ENCODE data around the gene PITX3.

The PITX3 gene

DNA sequence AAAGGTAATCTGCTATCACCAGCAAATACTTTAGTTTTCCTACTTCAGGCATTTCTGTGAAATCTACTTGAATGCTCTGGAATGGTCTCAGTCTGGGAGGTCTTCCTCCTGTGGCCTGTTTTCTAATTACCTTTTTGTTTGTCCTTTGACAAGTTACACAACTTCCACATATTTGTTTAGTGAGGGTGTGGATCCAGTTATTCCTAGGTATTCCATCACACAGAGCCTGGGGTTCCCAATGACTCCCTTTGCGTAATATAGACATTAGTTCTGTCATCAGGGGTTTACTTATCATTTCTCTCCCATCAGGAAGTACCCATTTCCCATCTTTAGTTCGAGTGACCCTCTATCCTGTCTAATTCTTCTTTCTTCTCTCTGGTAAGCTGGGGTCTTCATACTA, 43.3 kb downstream of the PITX3 start:
- Histone ChIP-seq H3K79me2 (ENCODE audit: insufficient read depth, low read length) (no peaks in the 10 kb centered on the region), H3K4me2 (ENCODE audit: low read length) (no peak overlapping the region), H3K9ac (ENCODE audit: low read length) (no peak overlapping the region), H3F3A (ENCODE audit: insufficient read depth, low read length) (no peaks in the 10 kb centered on the region), H3K27ac (ENCODE audit: low read depth, low read length, poor library complexity, severe bottlenecking) (no peak overlapping the region), H3K4me3 (ENCODE audit: low read depth, low read length, poor library complexity, severe bottlenecking) (no peak overlapping the region), H4K20me1 (ENCODE audit: insufficient read depth, low read length) (no peaks in the 10 kb centered on the region), H2AFZ (ENCODE audit: low read length) (no peak overlapping the region), H3K4me1 (ENCODE audit: insufficient read depth, low read length, severe bottlenecking) (no peaks in the 10 kb centered on the region), H3K9me3 (ENCODE audit: low read length) (no peaks in the 10 kb centered on the region), H3K27me3 (ENCODE audit: insufficient read depth, low read length) (no peaks in the 10 kb centered on the region), H3K36me3 (ENCODE audit: insufficient read depth, low read length) (no peaks in the 10 kb centered on the region), H3K9me2 (ENCODE audit: low read depth, low read length) (no peaks in the 10 kb centered on the region)
- no peak for TF ChIP-seq CTCF (IDR thresholded peaks at IDR 0.05; ENCODE audit: low read length)
- TF ChIP-seq EZH2 (IDR thresholded peaks at IDR 0.05; ENCODE audit: borderline replicate concordance, low read length) = no peak

DNA sequence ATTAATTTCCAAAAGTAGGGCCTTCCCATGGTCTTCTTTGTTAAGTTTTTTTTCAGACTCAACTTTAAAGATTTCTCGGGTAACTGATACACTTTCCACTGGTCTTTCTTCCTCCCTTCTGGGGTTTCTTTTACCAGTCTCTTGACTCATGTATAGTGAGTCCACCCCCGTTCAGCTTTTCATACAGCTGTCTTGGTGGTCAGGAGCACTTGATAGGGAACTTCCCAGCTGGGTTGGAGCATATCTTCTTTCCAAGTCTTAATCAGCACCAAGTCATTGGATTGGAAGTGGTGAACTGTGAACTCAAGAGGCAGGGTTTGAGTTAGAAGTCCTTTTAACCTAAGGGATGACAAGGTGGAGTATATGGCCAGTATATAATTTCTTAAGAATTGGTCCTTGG, 44.4 kb downstream of the PITX3 start:
- Histone ChIP-seq H3K9ac (ENCODE audit: low read length) (no peak overlapping the region), H3F3A (ENCODE audit: insufficient read depth, low read length) (no peaks in the 10 kb centered on the region), H2AFZ (ENCODE audit: low read length) (no peak overlapping the region), H3K27me3 (ENCODE audit: insufficient read depth, low read length) (no peaks in the 10 kb centered on the region), H3K9me3 (ENCODE audit: low read length) (no peaks in the 10 kb centered on the region), H3K4me3 (ENCODE audit: low read depth, low read length, poor library complexity, severe bottlenecking) (no peak overlapping the region), H4K20me1 (ENCODE audit: insufficient read depth, low read length) (no peaks in the 10 kb centered on the region), H3K27ac (ENCODE audit: low read depth, low read length, poor library complexity, severe bottlenecking) (no peak overlapping the region), H3K36me3 (ENCODE audit: insufficient read depth, low read length) (no peaks in the 10 kb centered on the region), H3K79me2 (ENCODE audit: insufficient read depth, low read length) (no peaks in the 10 kb centered on the region), H3K4me2 (ENCODE audit: low read length) (no peak overlapping the region), H3K4me1 (ENCODE audit: insufficient read depth, low read length, severe bottlenecking) (no peaks in the 10 kb centered on the region), H3K9me2 (ENCODE audit: low read depth, low read length) (no peaks in the 10 kb centered on the region)
- TF ChIP-seq CTCF (IDR thresholded peaks at IDR 0.05; ENCODE audit: low read length) (no peak), EZH2 (IDR thresholded peaks at IDR 0.05; ENCODE audit: borderline replicate concordance, low read length) (no peak)

DNA sequence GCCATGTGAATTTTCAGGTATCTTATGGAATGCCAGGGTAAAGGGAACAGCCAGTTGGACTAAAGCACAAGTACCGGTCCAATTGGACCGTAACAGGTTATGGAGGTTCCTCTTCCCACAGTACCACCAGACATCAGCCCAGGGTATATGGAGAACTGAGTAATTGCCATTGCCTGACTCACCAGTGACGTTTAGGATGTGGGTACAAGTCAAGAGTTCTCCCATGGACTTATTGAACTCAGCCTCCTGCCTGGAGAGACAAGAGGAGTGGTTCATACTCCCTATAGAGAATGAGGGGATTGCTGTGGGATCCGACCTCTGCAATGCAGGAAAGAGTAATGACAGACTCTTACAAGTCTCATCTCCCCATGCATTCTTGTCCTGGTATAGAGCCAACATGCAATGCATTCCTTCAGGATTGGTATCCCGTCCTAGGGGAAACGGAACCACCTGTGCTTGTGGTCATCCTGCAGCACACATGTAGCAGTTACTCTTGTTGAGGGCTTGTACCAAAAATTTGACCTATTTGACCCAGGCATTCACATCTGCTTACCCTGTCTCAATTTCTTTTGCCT, 45.9 kb downstream of the PITX3 start:
- H3K4me2 ChIP-seq (ENCODE audit: low read length) = no peak overlapping the region
- no peaks in the 10 kb centered on the region for H3K4me1 ChIP-seq (ENCODE audit: insufficient read depth, low read length, severe bottlenecking)
- no peaks in the 10 kb centered on the region for H3K9me3 ChIP-seq (ENCODE audit: low read length)
- H2AFZ ChIP-seq (ENCODE audit: low read length) = no peak overlapping the region
- H3K9me2 ChIP-seq (ENCODE audit: low read depth, low read length) = no peaks in the 10 kb centered on the region
- TF ChIP-seq CTCF (IDR thresholded peaks at IDR 0.05; ENCODE audit: low read length) = no peak
- no peak for TF ChIP-seq EZH2 (IDR thresholded peaks at IDR 0.05; ENCODE audit: borderline replicate concordance, low read length)
- no peaks in the 10 kb centered on the region for H3K79me2 ChIP-seq (ENCODE audit: insufficient read depth, low read length)
- H3K27ac ChIP-seq (ENCODE audit: low read depth, low read length, poor library complexity, severe bottlenecking) = no peak overlapping the region
- H3K4me3 ChIP-seq (ENCODE audit: low read depth, low read length, poor library complexity, severe bottlenecking) = no peak overlapping the region
- H3K9ac ChIP-seq (ENCODE audit: low read length) = no peak overlapping the region
- H3F3A ChIP-seq (ENCODE audit: insufficient read depth, low read length) = no peaks in the 10 kb centered on the region
- H3K27me3 ChIP-seq (ENCODE audit: insufficient read depth, low read length) = no peaks in the 10 kb centered on the region
- no peaks in the 10 kb centered on the region for H4K20me1 ChIP-seq (ENCODE audit: insufficient read depth, low read length)
- H3K36me3 ChIP-seq (ENCODE audit: insufficient read depth, low read length) = no peaks in the 10 kb centered on the region
